GM21381 (cell line): Measurements from ENCODE around the gene PCDHA5.
"Not testable (repeated sequence)": the region's sequence is repeated elsewhere in the genome, so short reads cannot be mapped to it uniquely, and the experiment has no call there.

Experiments used
- ATAC-seq: cut with Tn5 transposase; IDR thresholded peaks from one replicate; pipeline ENCODE4 v1.9.1; 2021; ENCODE audit warnings: mild to moderate bottlenecking, moderate library complexity; ENCODE audit not compliant: unreplicated experiment

The PCDHA5 gene

DNA sequence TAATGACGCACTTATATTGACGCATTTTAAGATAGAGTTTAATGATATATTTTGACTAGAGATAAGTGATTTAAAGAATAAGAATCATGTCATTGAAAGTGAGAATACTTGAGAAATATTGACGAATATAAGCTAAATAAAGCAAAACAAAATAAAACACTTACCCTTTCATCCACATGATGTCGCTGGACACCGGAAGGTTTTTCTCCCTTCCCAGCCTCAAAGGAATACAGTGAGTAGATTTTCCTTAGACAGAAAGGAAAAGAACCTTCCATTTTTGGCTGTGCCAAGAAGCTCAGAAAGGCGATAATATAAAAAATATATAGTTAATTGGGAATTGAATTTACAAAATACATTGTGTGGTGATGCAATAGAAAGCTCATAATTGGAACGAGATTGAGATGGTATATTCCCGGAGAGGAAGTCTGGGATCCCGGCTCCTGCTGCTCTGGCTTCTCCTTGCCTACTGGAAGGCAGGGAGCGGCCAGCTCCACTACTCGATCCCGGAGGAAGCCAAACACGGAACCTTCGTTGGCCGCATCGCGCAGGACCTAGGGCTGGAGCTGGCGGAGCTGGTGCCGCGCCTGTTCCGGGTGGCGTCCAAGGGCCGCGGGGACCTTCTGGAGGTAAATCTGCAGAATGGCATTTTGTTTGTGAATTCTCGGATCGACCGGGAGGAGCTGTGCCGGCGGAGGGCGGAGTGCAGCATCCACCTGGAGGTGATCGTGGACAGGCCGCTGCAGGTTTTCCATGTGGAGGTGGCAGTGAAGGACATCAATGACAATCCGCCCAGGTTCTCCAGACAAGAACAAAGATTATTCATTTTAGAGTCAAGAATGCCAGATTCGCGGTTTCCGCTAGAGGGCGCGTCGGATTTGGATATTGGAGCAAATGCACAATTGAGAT is at the start of gene PCDHA5:
Gene PCDHA5 (plus strand): TSS at position 239 of the 906 bp plus-strand sequence.
- no peak for ATAC-seq

DNA sequence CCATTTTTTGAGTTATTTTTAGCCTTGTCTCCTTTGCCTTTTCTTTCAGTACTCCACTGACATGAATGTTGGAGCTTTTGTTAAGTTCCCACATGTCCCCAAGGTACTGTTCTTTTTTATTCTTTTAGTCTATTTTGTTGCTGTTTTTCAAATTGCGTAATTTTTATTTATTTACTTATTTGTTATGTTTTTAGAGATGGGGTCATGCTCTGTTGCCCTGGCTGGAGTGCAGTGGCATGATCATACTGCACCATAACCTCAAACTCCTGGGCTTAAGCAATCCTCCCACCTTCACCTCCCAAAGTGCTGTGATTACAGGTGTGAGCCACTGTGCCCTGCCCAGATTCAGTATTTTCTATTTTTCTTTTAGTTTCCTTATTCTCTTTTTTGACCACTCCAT is 40.9 kb upstream of the PCDHA5 start:
- no peak for ATAC-seq

DNA sequence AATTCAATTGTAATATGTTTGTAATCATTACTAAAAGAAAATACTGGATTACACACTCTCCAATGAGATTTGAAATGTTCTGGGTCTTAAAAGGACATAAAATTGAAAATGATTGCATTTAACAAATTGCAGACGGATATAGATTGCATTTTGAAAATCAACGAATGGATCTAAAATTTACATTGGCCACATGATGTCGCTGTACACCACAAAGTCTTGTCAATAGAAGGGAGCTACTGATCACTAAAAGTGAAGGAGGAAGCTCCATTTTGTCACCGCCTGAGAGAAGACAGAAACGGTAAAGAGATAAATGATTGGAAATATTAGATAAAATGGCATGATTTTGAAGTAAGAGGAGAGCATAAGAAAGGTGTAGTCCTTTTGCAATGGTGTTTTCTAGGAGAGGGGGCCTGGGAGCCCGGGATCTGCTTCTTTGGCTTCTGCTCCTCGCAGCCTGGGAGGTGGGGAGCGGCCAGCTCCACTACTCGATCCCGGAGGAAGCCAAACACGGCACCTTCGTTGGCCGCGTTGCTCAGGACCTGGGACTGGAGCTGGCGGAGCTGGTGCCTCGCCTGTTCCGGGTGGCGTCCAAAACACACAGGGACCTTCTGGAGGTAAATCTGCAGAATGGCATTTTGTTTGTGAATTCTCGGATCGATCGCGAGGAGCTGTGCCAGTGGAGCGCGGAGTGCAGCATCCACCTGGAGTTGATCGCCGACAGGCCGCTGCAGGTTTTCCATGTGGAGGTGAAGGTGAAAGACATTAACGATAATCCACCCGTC is 35.3 kb upstream of the PCDHA5 start, which contains the start of gene PCDHA1:
Gene PCDHA1 (plus strand): TSS at position 236 of the 782 bp plus-strand sequence.
- ATAC-seq, result no peak

DNA sequence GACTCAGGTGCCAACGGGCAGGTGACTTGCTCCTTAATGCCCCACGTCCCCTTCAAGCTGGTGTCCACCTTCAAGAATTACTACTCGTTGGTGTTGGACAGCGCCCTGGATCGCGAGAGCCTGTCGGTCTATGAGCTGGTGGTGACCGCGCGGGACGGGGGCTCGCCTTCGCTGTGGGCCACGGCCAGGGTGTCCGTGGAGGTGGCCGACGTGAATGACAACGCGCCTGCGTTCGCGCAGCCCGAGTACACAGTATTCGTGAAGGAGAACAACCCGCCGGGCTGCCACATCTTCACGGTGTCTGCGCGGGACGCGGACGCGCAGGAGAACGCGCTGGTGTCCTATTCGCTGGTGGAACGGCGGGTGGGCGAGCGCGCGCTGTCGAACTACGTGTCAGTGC is 34.0 kb upstream of the PCDHA5 start:
- not testable (repeated sequence) for ATAC-seq

DNA sequence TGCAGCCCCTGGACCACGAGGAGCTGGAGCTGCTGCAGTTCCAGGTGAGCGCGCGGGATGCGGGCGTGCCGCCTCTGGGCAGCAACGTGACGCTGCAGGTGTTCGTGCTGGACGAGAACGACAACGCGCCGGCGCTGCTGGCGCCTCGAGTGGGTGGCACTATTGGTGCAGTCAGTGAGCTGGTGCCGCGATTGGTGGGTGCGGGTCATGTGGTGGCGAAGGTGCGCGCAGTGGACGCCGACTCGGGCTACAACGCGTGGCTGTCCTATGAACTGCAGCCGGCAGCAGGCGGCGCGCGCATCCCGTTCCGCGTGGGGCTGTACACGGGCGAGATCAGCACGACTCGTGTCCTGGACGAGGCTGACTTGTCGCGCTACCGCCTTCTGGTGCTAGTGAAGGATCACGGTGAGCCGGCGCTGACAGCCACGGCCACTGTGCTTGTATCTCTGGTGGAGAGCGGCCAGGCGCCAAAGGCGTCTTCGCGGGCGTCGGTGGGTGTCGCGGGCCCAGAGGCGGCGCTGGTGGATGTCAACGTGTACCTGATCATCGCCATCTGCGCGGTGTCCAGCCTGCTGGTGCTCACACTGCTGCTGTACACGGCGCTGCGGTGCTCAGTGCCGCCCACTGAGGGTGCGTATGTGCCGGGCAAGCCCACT is 33.4 kb upstream of the PCDHA5 start:
- ATAC-seq, result not testable (repeated sequence)

DNA sequence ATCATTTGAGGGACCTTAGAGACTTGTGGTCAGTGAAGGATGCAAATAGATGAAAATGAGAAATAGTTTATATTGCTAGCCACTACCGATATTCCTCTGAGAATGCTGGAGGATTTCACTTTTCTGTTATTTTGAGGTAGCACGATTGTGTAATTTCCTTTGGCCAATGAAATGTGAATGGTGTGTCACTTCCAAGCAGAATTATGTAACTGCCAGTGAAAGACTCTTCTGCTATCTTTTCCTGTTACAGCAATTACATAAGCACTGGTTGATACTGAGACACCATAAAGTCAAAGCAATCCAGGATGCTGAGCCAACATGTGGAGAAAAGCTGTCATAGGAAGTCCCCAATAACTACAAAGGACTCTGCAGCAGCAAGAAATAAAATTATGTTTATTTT is 30.3 kb upstream of the PCDHA5 start:
- no peak for ATAC-seq

DNA sequence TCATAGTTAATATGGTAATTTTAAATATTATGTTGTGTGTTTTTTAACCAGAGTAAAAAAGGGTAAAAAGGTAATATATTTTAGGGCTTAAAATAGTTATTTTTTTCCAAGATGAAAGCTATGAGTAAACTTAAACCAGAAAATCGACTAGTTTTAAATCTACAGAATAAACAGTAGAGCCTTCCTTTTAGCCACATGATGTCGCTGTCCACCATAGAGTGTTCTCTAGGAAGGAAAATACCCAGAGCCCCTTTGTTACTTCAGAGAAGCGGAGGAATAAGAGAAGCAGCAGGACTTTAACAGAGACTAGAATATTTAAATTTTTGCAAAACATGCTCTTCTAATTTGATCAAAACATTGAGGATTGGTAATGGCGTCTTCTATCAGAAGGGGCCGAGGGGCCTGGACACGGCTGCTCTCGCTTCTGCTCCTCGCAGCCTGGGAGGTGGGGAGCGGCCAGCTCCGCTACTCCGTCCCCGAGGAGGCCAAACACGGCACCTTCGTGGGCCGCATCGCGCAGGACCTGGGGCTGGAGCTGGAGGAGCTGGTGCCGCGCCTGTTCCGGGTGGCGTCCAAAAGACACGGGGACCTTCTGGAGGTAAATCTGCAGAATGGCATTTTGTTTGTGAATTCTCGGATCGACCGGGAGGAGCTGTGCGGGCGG is 26.7 kb upstream of the PCDHA5 start, which contains the start of gene PCDHA2:
Gene PCDHA2 (plus strand): TSS at position 258 of the 664 bp plus-strand sequence.
- ATAC-seq, result no peak

DNA sequence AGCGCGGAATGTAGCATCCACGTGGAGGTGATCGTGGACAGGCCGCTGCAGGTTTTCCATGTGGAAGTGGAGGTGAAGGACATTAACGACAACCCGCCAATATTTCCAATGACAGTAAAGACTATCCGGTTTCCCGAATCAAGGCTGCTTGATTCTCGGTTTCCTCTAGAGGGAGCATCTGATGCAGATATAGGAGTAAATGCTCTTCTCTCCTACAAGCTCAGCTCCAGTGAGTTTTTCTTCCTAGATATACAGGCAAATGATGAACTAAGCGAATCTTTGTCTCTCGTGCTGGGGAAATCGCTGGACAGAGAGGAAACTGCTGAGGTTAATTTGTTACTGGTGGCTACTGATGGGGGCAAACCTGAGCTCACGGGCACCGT is 26.2 kb upstream of the PCDHA5 start:
- ATAC-seq, result no peak

DNA sequence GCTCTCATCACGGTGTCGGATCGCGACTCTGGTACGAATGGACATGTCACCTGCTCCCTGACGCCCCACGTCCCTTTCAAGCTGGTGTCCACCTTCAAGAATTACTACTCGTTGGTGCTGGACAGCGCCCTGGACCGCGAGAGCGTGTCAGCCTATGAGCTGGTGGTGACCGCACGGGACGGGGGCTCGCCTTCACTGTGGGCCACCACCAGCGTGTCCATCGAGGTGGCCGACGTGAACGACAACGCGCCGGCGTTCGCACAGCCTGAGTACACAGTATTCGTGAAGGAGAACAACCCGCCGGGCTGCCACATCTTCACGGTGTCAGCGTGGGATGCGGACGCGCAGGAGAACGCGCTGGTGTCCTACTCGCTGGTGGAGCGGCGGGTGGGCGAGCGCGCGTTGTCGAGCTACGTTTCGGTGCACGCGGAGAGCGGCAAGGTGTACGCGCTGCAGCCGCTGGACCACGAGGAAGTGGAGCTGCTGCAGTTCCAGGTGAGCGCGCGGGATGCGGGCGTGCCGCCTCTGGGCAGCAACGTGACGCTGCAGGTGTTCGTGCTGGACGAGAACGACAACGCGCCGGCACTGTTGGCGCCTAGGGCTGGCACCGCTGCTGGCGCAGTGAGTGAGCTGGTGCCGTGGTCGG is 25.2 kb upstream of the PCDHA5 start:
- not testable (repeated sequence) for ATAC-seq

DNA sequence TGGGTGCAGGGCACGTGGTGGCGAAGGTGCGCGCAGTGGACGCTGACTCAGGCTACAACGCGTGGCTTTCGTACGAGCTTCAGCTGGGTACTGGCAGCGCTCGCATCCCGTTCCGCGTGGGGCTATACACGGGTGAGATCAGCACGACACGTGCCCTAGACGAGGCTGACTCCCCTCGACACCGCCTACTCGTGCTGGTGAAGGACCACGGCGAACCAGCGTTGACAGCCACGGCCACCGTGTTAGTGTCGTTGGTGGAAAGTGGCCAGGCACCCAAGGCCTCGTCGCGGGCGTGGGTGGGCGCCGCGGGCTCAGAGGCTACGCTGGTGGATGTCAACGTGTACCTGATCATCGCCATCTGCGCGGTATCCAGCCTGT is 24.7 kb upstream of the PCDHA5 start:
- ATAC-seq, result no peak

DNA sequence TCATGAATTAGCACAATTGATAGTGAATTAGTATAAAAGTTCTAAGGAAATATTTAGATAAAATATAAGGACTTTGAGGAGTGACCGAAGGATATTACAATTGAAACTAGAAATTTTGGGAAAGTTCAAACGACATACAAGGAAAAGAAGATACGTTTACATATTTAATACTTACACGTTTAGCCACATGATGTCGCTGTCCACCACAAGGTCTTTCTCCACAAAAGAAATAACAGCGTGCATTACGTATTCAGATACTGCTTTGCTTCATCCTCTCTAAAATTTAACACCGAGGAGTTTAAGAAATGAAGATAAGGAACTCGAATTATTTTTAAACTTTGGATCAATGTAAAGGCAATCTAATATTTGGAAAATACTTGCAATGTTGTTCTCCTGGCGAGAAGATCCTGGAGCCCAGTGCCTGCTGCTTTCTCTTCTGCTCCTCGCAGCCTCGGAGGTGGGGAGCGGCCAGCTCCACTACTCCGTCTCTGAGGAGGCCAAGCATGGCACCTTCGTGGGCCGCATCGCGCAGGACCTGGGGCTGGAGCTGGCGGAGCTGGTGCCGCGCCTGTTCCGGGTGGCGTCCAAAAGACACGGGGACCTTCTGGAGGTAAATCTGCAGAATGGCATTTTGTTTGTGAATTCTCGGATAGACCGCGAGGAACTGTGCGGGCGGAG is 20.5 kb upstream of the PCDHA5 start, which contains the start of gene PCDHA3:
Gene PCDHA3 (plus strand): TSS at position 242 of the 678 bp plus-strand sequence.
- no peak for ATAC-seq

DNA sequence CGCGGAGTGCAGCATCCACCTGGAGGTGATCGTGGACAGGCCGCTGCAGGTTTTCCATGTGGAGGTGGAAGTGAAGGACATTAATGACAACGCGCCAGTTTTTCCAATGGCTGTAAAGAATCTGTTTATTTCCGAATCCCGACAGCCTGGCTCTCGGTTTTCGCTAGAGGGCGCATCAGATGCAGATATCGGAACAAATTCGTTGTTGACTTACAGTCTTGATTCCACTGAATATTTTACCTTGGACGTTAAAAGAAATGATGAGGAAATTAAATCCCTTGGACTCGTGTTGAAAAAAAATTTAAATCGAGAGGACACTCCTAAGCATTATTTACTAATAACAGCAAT is 19.9 kb upstream of the PCDHA5 start:
- ATAC-seq, result no peak

DNA sequence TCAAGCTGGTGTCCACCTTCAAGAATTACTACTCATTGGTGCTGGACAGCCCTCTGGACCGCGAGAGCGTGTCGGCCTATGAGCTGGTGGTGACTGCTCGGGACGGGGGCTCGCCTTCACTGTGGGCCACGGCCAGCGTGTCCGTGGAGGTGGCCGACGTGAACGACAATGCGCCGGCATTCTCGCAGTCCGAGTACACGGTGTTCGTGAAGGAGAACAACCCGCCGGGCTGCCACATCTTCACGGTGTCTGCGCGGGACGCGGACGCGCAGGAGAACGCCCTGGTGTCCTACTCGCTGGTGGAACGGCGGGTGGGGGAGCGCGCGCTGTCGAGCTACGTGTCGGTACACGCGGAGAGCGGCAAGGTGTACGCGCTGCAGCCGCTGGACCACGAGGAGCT is 19.0 kb upstream of the PCDHA5 start:
- not testable (repeated sequence) for ATAC-seq

DNA sequence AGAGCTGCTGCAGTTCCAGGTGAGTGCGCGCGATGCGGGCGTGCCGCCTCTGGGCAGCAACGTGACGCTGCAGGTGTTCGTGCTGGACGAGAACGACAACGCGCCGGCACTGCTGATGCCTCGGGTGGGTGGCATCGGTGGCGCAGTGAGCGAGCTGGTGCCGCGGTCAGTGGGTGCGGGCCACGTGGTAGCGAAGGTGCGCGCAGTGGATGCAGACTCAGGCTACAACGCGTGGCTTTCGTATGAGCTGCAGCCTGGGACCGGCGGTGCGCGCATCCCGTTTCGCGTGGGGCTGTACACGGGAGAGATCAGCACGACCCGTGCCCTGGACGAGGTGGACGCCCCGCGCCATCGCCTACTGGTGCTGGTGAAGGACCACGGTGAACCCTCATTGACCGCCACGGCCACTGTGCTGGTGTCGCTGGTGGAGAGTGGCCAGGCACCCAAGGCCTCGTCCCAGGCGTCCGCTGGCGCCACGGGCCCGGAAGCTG is 18.6 kb upstream of the PCDHA5 start:
- no peak for ATAC-seq

DNA sequence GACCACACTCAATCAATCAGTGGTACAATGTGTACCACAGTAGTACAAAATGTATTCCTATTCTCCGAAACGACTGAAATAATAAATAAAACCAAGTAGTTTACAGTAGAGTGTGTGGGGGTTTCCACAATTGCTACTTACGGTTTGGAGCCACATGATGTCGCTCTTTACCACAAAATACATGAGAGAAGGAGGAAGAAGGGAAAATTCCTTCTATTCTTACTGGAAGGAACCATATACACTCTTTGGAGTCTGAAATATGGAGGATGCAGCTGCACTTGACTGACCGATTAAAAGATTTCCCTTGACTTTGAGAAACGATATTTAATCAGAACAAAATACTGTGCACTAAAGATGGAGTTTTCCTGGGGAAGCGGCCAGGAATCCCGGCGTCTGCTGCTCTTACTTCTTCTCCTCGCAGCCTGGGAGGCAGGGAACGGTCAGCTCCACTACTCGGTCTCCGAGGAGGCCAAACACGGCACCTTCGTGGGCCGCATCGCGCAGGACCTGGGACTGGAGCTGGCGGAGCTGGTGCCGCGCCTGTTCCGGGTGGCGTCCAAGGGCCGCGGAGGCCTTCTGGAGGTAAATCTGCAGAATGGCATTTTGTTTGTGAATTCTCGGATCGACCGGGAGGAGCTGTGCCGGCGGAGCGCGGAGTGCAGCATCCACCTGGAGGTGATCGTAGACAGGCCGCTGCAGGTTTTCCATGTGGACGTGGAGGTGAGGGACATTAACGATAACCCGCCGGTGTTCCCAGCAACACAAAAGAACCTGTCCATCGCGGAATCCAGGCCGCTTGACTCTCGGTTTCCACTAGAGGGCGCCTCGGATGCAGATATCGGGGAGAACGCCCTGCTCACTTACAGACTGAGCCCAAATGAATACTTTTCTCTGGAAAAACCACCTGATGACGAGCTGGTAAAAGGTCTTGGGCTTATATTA is 14.3 kb upstream of the PCDHA5 start, which contains the start of gene PCDHA4:
Gene PCDHA4 (plus strand): TSS at position 235 of the 942 bp plus-strand sequence.
- no peak for ATAC-seq

DNA sequence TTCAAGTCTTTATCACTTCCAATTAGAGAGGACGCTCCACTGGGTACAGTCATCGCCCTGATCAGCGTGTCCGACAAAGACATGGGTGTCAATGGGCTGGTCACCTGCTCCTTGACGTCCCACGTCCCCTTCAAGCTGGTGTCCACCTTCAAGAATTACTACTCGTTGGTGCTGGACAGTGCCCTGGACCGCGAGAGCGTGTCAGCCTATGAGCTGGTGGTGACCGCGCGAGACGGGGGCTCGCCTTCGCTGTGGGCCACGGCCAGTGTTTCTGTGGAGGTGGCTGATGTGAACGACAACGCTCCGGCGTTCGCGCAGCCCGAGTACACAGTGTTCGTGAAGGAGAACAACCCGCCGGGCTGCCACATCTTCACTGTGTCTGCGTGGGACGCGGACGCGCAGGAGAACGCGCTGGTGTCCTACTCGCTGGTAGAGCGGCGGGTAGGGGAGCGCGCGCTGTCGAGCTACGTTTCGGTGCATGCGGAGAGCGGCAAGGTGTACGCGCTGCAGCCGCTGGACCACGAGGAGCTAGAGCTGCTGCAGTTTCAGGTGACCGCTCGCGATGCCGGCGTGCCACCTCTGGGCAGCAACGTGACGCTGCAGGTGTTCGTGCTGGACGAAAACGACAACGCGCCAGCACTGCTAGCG is 13.0 kb upstream of the PCDHA5 start:
- not testable (repeated sequence) for ATAC-seq

DNA sequence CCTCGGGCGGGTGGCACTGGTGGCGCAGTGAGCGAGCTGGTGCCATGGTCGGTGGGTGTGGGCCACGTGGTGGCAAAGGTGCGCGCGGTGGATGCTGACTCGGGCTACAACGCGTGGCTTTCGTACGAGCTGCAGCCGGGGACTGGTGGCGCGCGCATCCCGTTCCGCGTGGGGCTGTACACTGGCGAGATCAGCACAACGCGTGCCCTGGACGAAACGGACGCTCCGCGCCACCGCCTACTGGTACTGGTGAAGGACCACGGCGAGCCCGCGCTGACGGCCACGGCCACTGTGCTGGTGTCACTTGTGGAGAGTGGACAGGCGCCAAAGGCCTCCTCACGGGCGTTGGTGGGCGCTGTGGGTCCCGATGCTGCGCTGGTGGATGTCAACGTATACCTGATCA is 12.5 kb upstream of the PCDHA5 start:
- ATAC-seq, result no peak

DNA sequence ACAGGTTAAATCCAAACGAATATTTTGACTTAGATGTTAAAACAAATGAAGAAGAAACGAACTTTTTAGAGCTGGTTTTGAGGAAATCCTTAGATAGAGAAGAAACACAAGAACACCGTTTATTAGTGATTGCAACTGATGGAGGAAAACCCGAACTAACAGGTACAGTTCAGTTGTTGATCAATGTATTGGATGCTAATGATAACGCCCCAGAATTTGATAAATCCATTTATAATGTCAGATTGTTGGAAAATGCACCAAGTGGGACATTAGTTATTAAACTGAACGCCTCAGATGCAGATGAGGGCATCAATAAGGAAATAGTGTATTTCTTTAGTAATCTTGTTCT is 842 bp downstream of the PCDHA5 start:
- ATAC-seq, result no peak
